SU-DHL-6 (cell line): ENCODE data around the gene NAPSA.

Experiments
- CTCF ChIP-seq: fragments of 200-600 bp; sonication (generic); IDR thresholded peaks from one replicate; pipeline ENCODE4 v1.5.1; 2017; ENCODE audit warnings: antibody characterized with exemption, mild to moderate bottlenecking, low read length, moderate library complexity; ENCODE audit not compliant: insufficient read depth, poor library complexity, severe bottlenecking
- EZH2phosphoT487 ChIP-seq: fragments of 200-600 bp; sonication (generic), shearing (Covaris generic); conservative IDR thresholded peaks from 2 replicates; pipeline ENCODE4 v1.6.1; 2018; ENCODE audit warnings: mild to moderate bottlenecking, antibody characterized with exemption, low read length, moderate library complexity, mixed read lengths

GRCh38 chr19:50399368-50399745 is 33.9 kb upstream of the NAPSA start:
- TF ChIP-seq CTCF (no peak), EZH2phosphoT487 (no peak)
